ENCODE measurements around the gene KIAA1217. TPM values are rescaled to one million over a fixed set of nuclear protein-coding genes. Genes with fewer than 3 reads are reported as not detected.
A peak's percentile ranks its signal among the peaks of the same experiment; 100 is the strongest.

Gene KIAA1217
- total and polyA plus RNA-seq, 2 of the 4 experiments (the other 2 are of a cell fraction): 3.4 to 4.4 TPM

DNA sequence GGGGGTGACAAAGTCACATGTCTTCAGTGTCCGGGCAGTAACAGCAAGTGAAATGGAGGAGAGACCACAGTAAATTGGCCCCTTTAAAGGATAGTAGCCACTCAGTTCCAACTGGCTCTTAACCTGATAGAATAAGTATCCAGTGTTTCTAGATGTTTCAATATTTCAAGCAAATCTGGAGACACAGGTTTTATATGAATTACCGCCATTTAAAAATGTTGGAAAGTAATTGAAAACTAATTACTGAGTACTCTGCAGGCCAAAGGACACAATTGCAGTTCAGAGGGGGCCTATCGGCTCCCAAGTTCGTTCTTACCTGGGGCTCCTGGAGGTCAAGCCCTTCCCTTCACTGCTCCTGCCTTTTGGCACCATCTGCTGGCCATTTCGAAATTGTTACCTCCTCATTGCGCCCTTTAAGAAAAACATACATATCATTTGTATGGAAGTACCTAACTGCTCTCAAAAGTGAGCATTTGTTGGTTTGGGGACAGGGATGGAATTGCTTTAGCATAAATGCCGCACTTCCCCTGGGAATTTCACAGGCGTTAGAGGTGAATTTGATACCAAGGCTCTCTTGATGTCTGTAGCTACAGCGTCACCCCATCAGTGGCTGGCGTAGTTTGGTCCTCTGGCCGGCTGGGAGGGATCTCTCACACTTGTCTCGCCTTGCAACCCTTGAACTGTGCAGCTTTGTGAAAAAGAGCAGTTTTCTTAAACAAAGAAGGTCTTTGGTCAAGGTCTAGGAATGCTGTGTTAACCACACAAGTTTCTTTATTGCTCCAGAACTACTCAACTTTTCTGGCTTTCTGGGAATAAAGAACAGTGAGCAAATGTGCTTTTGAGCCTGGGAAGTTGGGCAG lies 294.8 kb downstream of the KIAA1217 start (continued):
- TF ChIP-seq, protein P1, sequence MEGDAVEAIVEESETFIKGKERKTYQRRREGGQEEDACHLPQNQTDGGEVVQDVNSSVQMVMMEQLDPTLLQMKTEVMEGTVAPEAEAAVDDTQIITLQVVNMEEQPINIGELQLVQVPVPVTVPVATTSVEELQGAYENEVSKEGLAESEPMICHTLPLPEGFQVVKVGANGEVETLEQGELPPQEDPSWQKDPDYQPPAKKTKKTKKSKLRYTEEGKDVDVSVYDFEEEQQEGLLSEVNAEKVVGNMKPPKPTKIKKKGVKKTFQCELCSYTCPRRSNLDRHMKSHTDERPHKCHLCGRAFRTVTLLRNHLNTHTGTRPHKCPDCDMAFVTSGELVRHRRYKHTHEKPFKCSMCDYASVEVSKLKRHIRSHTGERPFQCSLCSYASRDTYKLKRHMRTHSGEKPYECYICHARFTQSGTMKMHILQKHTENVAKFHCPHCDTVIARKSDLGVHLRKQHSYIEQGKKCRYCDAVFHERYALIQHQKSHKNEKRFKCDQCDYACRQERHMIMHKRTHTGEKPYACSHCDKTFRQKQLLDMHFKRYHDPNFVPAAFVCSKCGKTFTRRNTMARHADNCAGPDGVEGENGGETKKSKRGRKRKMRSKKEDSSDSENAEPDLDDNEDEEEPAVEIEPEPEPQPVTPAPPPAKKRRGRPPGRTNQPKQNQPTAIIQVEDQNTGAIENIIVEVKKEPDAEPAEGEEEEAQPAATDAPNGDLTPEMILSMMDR (conservative IDR thresholded peaks at IDR 0.05; ENCODE audit: low read depth, low read length): peak; percentile 68
- TF ChIP-seq SMC3 (IDR thresholded peaks at IDR 0.05; ENCODE audit: low read depth, low read length) (peak; percentile 76), MAFK (IDR thresholded peaks at IDR 0.05; ENCODE audit: low read depth, low read length) (no peak), ELK1 (IDR thresholded peaks at IDR 0.05; ENCODE audit: borderline replicate concordance, low read depth, low read length) (no peak)
